OCI-LY1 (cell line): ENCODE data around the gene CCRL2.

Experiments
- H2AFZ ChIP-seq: fragments of 200-600 bp; sonication (generic), shearing (Covaris generic); 2 replicates; pipeline ENCODE4 v1.6.0; 2014; ENCODE audit warnings: antibody characterized with exemption, mild to moderate bottlenecking, low read length
- H3F3A ChIP-seq: fragments of 200-600 bp; sonication (generic), shearing (Covaris generic); 2 replicates; pipeline ENCODE4 v1.6.0; 2014; ENCODE audit warnings: mild to moderate bottlenecking, antibody characterized with exemption, low read length, moderate library complexity; ENCODE audit not compliant: insufficient read depth
- H3K27ac ChIP-seq: fragments of 200-600 bp; sonication (generic); 2 replicates; pipeline ENCODE4 v1.5.1; 2014; ENCODE audit warnings: low read length, mixed run types, mild to moderate bottlenecking, low read depth; ENCODE audit not compliant: poor library complexity, severe bottlenecking
- H3K27me3 ChIP-seq: fragments of 200-600 bp; sonication (generic); 2 replicates; pipeline ENCODE4 v1.6.0; 2014; ENCODE audit warnings: antibody characterized with exemption, mild to moderate bottlenecking, low read length, moderate library complexity; ENCODE audit not compliant: insufficient read depth
- H3K36me3 ChIP-seq: fragments of 200-600 bp; sonication (generic); 2 replicates; pipeline ENCODE4 v1.6.1; 2014; ENCODE audit warnings: mild to moderate bottlenecking, antibody characterized with exemption, low read length, moderate library complexity, mixed read lengths; ENCODE audit not compliant: insufficient read depth
- H3K4me1 ChIP-seq: fragments of 200-600 bp; sonication (generic); 2 replicates; pipeline ENCODE4 v1.5.1; 2014; ENCODE audit warnings: mild to moderate bottlenecking, low read length, moderate library complexity; ENCODE audit not compliant: insufficient read depth, severe bottlenecking
- H3K4me2 ChIP-seq: fragments of 200-600 bp; sonication (generic), shearing (Covaris generic); 2 replicates; pipeline ENCODE4 v1.6.1; 2014; ENCODE audit warnings: low read length
- H3K4me3 ChIP-seq: fragments of 200-600 bp; sonication (generic); 2 replicates; pipeline ENCODE4 v1.5.1; 2014; ENCODE audit warnings: low read length, low read depth, mild to moderate bottlenecking, mixed read lengths; ENCODE audit not compliant: poor library complexity, severe bottlenecking
- H3K79me2 ChIP-seq: fragments of 200-600 bp; shearing (Covaris generic); 2 replicates; pipeline ENCODE4 v1.6.1; 2016; ENCODE audit warnings: mixed run types, low read length, mixed read lengths; ENCODE audit not compliant: insufficient read depth
- H3K9ac ChIP-seq: fragments of 200-600 bp; sonication (generic), shearing (Covaris generic); 2 replicates; pipeline ENCODE4 v1.6.1; 2014; ENCODE audit warnings: mild to moderate bottlenecking, low read length, mixed read lengths
- H3K9me2 ChIP-seq: fragments of 200-600 bp; sonication (generic), shearing (Covaris generic); 2 replicates; pipeline ENCODE4 v1.6.1; 2014; ENCODE audit warnings: low read depth, mild to moderate bottlenecking, low read length, mixed read lengths
- H3K9me3 ChIP-seq: fragments of 200-600 bp; shearing (Covaris generic); 2 replicates; pipeline ENCODE4 v1.6.1; 2014; ENCODE audit warnings: low read length, mixed read lengths
- H4K20me1 ChIP-seq: fragments of 200-600 bp; sonication (generic), shearing (Covaris generic); 2 replicates; pipeline ENCODE4 v1.6.0; 2016; ENCODE audit warnings: mild to moderate bottlenecking, low read length; ENCODE audit not compliant: insufficient read depth
- CTCF ChIP-seq: fragments of 200-600 bp; sonication (generic), shearing (Covaris generic); IDR thresholded peaks from 2 replicates; pipeline ENCODE4 v1.5.1; 2017; ENCODE audit warnings: mild to moderate bottlenecking, antibody characterized with exemption, low read length, moderate library complexity, mixed read lengths
- EZH2 ChIP-seq: fragments of 200-600 bp; sonication (generic), shearing (Covaris generic); IDR thresholded peaks from 2 replicates; pipeline ENCODE4 v1.8.0; 2017; ENCODE audit warnings: borderline replicate concordance, mixed run types, mild to moderate bottlenecking, antibody characterized with exemption, low read length, moderate library complexity, mixed read lengths

The CCRL2 gene

GRCh38 chr3:46380471-46381221 lies 26.4 kb upstream of the CCRL2 start:
- Histone ChIP-seq H2AFZ (no peak overlapping the region), H3K4me1 (no peaks in the 10 kb centered on the region), H3K27ac (no peak overlapping the region), H3K9ac (no peak overlapping the region), H3K79me2 (no peaks in the 10 kb centered on the region), H3F3A (no peaks in the 10 kb centered on the region), H3K27me3 (no peaks in the 10 kb centered on the region), H3K4me2 (no peak overlapping the region), H3K36me3 (no peaks in the 10 kb centered on the region), H3K4me3 (no peak overlapping the region), H3K9me2 (no peaks in the 10 kb centered on the region), H3K9me3 (no peaks in the 10 kb centered on the region), H4K20me1 (no peaks in the 10 kb centered on the region)
- TF ChIP-seq EZH2 (no peak), CTCF (no peak)

GRCh38 chr3:46381625-46382024 lies 25.4 kb upstream of the CCRL2 start:
- H3K4me2 ChIP-seq, result no peak overlapping the region
- H3K27me3 ChIP-seq, result no peaks in the 10 kb centered on the region

GRCh38 chr3:46383211-46383950 lies 23.7 kb upstream of the CCRL2 start:
- Histone ChIP-seq H3K4me1 (no peaks in the 10 kb centered on the region), H3K4me3 (no peak overlapping the region), H3K27ac (no peak overlapping the region), H3K9ac (no peak overlapping the region), H3K9me3 (no peaks in the 10 kb centered on the region), H4K20me1 (no peaks in the 10 kb centered on the region), H3K4me2 (no peak overlapping the region), H3K79me2 (no peaks in the 10 kb centered on the region), H3K36me3 (no peaks in the 10 kb centered on the region), H3K9me2 (no peaks in the 10 kb centered on the region), H2AFZ (no peak overlapping the region), H3F3A (no peaks in the 10 kb centered on the region), H3K27me3 (no peaks in the 10 kb centered on the region; the same call in 1 of the 2 replicates)
- TF ChIP-seq EZH2 (no peak), CTCF (no peak)

More at GRCh38 chr3:46381625-46382024, 25.4 kb upstream of the CCRL2 start:
- no peak overlapping the region for H2AFZ ChIP-seq
- no peak overlapping the region for H3K4me3 ChIP-seq
- TF ChIP-seq CTCF, result no peak
- no peak for TF ChIP-seq EZH2
- H3K9me2 ChIP-seq, result no peaks in the 10 kb centered on the region
- no peaks in the 10 kb centered on the region for H3K36me3 ChIP-seq
- no peaks in the 10 kb centered on the region for H3K4me1 ChIP-seq
- no peak overlapping the region for H3K9ac ChIP-seq
- H3K79me2 ChIP-seq, result no peaks in the 10 kb centered on the region
- H4K20me1 ChIP-seq, result no peaks in the 10 kb centered on the region
- no peak overlapping the region for H3K27ac ChIP-seq
- no peaks in the 10 kb centered on the region for H3K9me3 ChIP-seq
- no peaks in the 10 kb centered on the region for H3F3A ChIP-seq
